AG09319 (cell line): ENCODE results near the gene SSH2.

Source experiments
- DNase-seq: peaks from one replicate; pipeline ENCODE4 v3.0.0-alpha.2; 2010; ENCODE audit warnings: low read depth; ENCODE audit errors: extremely low read depth
- TF ChIP-seq, protein P1 (sequence below): IDR thresholded peaks from 2 replicates; pipeline ENCODE4 v1.5.1; 2011; ENCODE audit warnings: low read depth, mild to moderate bottlenecking, inconsistent platforms, low read length, moderate library complexity

Gene SSH2

DNA sequence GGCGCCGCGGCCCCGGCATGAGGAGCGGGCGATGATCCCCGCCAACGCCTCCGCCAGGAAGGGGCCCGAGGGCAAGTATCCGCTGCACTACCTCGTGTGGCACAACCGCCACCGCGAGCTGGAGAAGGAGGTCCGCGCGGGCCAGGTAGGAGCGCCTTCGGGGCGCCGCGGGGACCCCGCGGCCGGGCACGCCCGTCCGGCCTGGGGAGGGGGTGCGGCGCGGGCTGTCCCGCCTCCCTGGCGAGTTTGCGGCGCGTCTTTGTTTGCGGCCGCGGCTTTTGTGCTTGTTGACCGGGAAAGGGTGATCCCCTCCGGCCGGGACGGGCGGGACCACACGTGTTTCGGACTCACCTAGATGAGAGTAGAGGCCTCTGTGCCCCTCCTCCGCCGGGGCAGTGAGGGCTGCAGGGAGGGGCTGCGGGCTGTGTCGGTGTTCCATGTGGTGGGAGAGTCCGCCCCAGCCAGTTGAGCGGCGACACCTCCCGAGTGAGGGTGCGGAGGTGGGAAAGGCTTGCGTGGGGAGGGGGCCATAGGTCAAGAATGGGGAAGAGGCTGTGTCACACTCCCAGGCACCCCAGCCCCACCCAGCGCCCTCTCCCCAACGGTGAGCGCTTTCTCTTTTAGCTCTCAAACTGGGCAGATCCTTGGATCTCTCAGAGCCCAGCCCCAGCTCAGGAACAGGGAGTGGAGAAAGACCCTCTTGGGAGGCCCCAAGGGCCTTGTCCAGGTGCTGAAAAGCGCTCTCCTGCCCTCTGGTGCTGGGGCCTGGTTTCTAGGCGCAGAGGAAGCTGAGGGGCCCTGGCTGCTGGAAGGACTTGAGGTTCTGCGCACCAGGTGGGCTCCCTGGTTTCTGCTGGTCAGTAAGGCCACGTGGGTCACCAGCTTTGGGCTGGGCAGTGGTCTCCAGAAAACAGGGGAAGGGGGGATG, 336.2 kb downstream of the SSH2 start:
- no peak for DNase-seq

DNA sequence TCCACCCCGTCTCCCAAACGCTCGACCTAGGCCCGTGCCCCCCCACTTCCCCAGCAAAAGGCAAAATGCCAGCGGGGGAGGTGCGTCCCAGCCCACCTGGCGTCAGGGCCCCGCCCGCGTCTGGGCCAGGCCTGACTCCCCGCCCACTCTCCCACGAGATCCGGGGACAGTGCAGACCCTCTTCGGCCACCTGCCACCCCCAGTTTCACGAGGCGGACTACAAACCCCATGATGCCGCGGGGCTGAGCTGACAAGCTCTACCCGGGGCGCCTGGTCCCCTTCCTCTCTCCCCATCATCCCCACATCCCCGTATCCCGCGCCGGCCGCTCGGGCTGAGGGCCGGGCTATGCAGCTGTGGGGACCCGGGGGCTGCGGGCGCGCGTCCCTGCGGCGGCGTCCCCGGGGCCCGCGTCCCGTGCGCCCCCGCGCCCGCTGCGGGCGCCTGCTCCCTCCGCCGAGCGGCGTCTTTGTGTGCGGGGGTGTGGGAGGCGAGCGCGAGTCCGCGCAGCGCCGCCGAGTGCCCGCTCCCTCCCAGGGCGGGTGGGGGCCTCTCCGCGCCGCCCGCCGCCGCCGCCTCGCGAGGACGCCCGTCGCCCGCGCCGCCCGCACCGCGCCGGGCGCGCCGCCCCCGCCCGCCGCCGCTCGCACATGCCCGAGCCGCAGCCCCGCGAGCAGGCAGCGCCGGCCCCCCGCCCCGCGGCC, 337.0 kb downstream of the SSH2 start, which contains the start of gene ANKRD13B:
ANKRD13B (plus strand) TSS at position 283 of the 702 bp plus-strand sequence. CDS start 490 bp downstream, outside the sequence.
- DNase-seq, result no peak

More for the DNA sequence above, 336.2 kb downstream of the SSH2 start:
- TF ChIP-seq, protein P1, sequence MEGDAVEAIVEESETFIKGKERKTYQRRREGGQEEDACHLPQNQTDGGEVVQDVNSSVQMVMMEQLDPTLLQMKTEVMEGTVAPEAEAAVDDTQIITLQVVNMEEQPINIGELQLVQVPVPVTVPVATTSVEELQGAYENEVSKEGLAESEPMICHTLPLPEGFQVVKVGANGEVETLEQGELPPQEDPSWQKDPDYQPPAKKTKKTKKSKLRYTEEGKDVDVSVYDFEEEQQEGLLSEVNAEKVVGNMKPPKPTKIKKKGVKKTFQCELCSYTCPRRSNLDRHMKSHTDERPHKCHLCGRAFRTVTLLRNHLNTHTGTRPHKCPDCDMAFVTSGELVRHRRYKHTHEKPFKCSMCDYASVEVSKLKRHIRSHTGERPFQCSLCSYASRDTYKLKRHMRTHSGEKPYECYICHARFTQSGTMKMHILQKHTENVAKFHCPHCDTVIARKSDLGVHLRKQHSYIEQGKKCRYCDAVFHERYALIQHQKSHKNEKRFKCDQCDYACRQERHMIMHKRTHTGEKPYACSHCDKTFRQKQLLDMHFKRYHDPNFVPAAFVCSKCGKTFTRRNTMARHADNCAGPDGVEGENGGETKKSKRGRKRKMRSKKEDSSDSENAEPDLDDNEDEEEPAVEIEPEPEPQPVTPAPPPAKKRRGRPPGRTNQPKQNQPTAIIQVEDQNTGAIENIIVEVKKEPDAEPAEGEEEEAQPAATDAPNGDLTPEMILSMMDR, result peak; percentile 9; the same call in 1 of the 2 replicates

DNA sequence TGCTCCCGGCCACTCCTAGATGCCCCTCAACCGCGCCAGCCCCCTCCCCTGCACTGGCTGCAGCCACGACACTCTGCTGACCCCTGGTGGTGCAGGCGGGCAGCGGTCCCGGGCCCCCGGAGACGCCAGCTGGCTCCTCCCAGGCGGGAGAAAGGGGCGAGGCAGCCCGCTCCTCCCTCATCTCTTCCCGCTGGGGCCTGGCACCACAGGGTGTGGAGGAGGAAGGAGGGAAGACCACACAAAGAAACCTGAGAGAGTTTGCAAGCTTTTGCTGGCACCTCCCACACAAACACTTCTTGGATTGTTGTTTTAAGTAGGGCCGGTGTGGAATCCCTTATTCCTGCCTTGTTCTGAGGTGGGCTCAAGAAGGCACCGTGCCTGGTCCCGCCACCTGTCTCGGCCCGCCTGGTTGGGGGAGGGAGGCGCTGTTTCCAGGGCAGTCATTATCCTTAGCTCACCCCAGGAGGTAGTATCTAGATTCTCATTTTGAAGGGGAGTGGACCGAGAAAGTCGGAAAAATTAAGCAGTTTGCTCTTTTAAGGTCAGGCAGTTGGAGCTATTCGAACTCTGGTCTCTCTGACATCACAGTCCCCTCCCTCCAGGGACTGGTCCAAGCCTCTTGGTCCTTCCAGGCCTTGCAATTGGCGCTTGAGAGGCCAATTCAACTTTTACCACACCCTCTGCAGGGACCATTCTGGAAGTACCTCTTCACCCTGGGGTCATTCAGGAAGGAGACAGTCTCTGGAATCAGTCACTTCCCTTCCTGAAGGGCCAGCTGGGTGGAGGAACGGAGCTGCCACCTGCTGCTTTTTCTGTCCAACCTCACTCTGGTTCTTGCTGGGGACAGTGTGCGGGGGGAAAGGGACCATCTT, 338.1 kb downstream of the SSH2 start:
- DNase-seq, result no peak
- TF ChIP-seq, protein P1, result peak; percentile 99

More for the DNA sequence above, 337.0 kb downstream of the SSH2 start, which contains the start of gene ANKRD13B:
- TF ChIP-seq, protein P1, result no peak

DNA sequence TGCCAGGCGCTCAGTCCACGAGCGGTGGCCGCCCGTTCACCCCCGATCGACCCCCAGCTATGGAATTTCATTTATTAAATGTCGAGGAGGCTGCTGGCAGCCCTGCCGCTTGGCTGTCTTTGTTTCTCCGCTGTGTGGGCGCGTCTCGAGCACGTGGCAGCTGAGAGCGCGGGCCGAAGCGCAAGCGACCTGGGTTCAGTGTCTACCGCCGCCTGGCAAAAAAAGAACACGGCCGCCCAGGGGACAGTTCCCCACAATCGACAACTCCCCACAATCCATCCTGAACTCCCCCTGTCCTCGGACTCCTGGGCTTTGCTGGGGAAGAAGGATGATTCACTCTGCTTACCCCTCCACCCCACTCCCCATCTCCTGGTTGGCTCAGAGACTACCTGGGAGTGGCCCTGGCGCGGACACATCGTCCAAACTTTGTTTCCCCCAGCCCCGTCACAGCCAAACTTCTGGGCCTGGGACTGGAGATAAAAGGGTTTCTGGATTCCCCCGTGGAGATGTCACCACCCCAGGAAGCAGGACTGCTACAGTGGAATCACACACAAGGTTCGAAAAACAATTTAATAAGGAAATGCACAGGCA, 338.8 kb downstream of the SSH2 start:
- DNase-seq, result no peak
- TF ChIP-seq, protein P1, result no peak

DNA sequence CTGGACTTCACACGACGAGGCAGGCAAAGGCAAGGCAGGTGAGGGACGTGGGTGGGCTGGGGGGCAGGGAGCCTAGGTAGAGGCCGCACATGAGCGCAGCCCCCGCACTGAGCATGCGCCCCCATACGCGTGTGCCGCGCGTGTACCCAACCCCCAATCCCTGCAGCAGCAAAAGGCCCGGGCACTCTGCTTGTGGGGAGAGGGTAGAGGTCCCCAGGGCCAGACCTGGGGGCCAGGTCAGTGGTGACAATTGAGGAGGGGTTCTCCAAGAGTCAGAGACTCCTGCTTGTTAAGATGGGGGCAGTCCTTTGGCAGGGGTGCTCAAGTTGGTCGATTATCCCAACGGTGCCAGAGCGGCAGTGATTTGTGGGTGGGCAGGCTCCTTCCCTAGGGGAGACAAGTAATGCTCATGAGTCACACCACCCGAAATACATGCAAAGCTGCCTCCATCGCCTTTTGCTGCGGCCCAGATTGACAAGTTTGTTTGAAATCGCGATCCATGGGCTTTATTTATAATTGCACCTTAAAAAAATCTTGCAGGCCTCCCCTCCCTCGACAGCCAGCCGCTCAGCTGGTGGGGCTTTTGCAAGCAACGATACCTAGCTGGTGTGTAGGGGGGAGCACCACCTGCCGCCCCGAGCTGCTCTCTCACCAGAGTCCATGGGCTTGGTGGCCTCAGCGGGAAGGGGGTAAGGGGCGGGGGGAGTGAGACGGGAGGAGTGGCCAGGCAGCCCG, 339.4 kb downstream of the SSH2 start:
- DNase-seq, result no peak
- TF ChIP-seq, protein P1, result no peak
